ENCODE measurements around the gene MGAT3. TPM values are rescaled to one million over a fixed set of nuclear protein-coding genes. Genes with fewer than 3 reads are reported as not detected.
"Not testable (repeated sequence)": the region's sequence is repeated elsewhere in the genome, so short reads cannot be mapped to it uniquely, and the experiment has no call there.

Gene MGAT3
- polyA plus RNA-seq (ENCODE audit: insufficient read length in 12 of 12) = 10 to 100 TPM in 1 of 12 donors, 1 to 10 TPM in 10, not detected in 1; 2.3 to 12.6 (median 3.5) TPM
- long read RNA-seq, donor 1, full-length matches to known transcripts = 1 of 7 reads
- long read RNA-seq, donor 1, partial matches to known transcripts = 6 of 7 reads
- long read RNA-seq, donor 1, other reads (novel, unspliced or antisense) = 0 of 7 reads
- long read RNA-seq, donor 2, full-length matches to known transcripts = 1 of 1 reads
- long read RNA-seq, donor 2, partial matches to known transcripts = 0 of 1 reads
- long read RNA-seq, donor 2, other reads (novel, unspliced or antisense) = 0 of 1 reads
- long read RNA-seq, donor 3 = 0 reads
- long read RNA-seq, donor 4 = 0 reads
- long read RNA-seq, donor 5 = 0 reads
- long read RNA-seq, donor 6 = 0 reads
- long read RNA-seq, donor 7 = 0 reads
- long read RNA-seq, donor 8, full-length matches to known transcripts = 3 of 3 reads
- long read RNA-seq, donor 8, partial matches to known transcripts = 0 of 3 reads
- long read RNA-seq, donor 8, other reads (novel, unspliced or antisense) = 0 of 3 reads
- long read RNA-seq, donor 9, full-length matches to known transcripts = 1 of 1 reads
- long read RNA-seq, donor 9, partial matches to known transcripts = 0 of 1 reads
- long read RNA-seq, donor 9, other reads (novel, unspliced or antisense) = 0 of 1 reads
- long read RNA-seq, donor 10 = 0 reads
- long read RNA-seq, donor 11, full-length matches to known transcripts = 1 of 7 reads
- long read RNA-seq, donor 11, partial matches to known transcripts = 6 of 7 reads
- long read RNA-seq, donor 11, other reads (novel, unspliced or antisense) = 0 of 7 reads

- DNase-seq = no peak
These were observed at the start of gene MGAT3 for GRCh38 chr22:39456522-39457197. TSS of gene MGAT3 (plus strand) at chr22:39457012. CDS start at chr22:39487348, 30,336 bp downstream.

GRCh38 chr22:39408173-39408572 is 48.6 kb upstream of the MGAT3 start:
- no peak for DNase-seq

- DNase-seq = no peak
These were observed 48.0 kb upstream of the MGAT3 start for GRCh38 chr22:39408807-39409206.

- DNase-seq = no peak
These were observed 47.2 kb upstream of the MGAT3 start for GRCh38 chr22:39409516-39410029.

- no peak for DNase-seq
These were observed 46.5 kb upstream of the MGAT3 start for GRCh38 chr22:39410264-39410663.

GRCh38 chr22:39411828-39412365 is 44.9 kb upstream of the MGAT3 start:
- not testable (repeated sequence) for DNase-seq

GRCh38 chr22:39413204-39413603 is 43.6 kb upstream of the MGAT3 start:
- DNase-seq = not testable (repeated sequence)

- no peak for DNase-seq
These were observed 42.4 kb upstream of the MGAT3 start for GRCh38 chr22:39414377-39414776.

GRCh38 chr22:39414886-39415285 is 41.9 kb upstream of the MGAT3 start:
- no peak for DNase-seq

GRCh38 chr22:39415506-39415905 is 41.3 kb upstream of the MGAT3 start:
- DNase-seq = no peak

- no peak for DNase-seq
These were observed 40.5 kb upstream of the MGAT3 start for GRCh38 chr22:39416319-39416718.

GRCh38 chr22:39417641-39418040 is 39.2 kb upstream of the MGAT3 start:
- DNase-seq = no peak

GRCh38 chr22:39418696-39419095 is 38.1 kb upstream of the MGAT3 start:
- no peak for DNase-seq

GRCh38 chr22:39419096-39419495 is 37.7 kb upstream of the MGAT3 start:
- DNase-seq = no peak

- DNase-seq = no peak
These were observed 36.9 kb upstream of the MGAT3 start for GRCh38 chr22:39419911-39420310.

GRCh38 chr22:39421691-39422090 is 35.1 kb upstream of the MGAT3 start:
- DNase-seq = no peak

GRCh38 chr22:39422101-39422500 is 34.7 kb upstream of the MGAT3 start:
- no peak for DNase-seq

GRCh38 chr22:39422721-39423120 is 34.1 kb upstream of the MGAT3 start:
- DNase-seq = no peak

GRCh38 chr22:39423976-39424375 is 32.8 kb upstream of the MGAT3 start:
- DNase-seq = no peak

GRCh38 chr22:39426380-39427043 is 30.3 kb upstream of the MGAT3 start:
- DNase-seq = no peak
